Suprapubic skin (tissue), 4 donors: ENCODE results near the gene TMEM181. TPM values are rescaled to one million over a fixed set of nuclear protein-coding genes. Genes with fewer than 3 reads are reported as not detected.

ENCODE experiments used
- DNase-seq, 2 donors: peaks; one replicate each; pipeline ENCODE4 v3.0.0-alpha.2; 2019; ENCODE audit warnings: low spot score in 2 of 2
- H3K27ac ChIP-seq: fragments of 200-600 bp; sonication (generic); one replicate; pipeline ENCODE4 v1.5.1; 2019
- H3K27me3 ChIP-seq: fragments of 200-600 bp; sonication (generic); one replicate; pipeline ENCODE4 v1.5.1; 2019
- H3K36me3 ChIP-seq: fragments of 200-600 bp; sonication (generic); one replicate; pipeline ENCODE4 v1.5.1; 2019
- H3K4me1 ChIP-seq: fragments of 200-600 bp; sonication (generic); one replicate; pipeline ENCODE4 v1.5.1; 2019
- H3K4me3 ChIP-seq: fragments of 200-600 bp; sonication (generic); one replicate; pipeline ENCODE4 v1.5.1; 2019; ENCODE audit warnings: mild to moderate bottlenecking
- H3K9me3 ChIP-seq: fragments of 200-600 bp; sonication (generic); one replicate; pipeline ENCODE4 v1.5.1; 2019
- EP300 ChIP-seq: sonication (generic); formaldehyde crosslinking; IDR thresholded peaks from one replicate; pipeline ENCODE4 v1.6.1; 2017; ENCODE audit warnings: antibody characterized with exemption
- POLR2A ChIP-seq, 2 donors: fragments of 450-650 bp; IDR thresholded peaks; one replicate each; pipeline ENCODE4 v1.6.1; 2017; ENCODE audit warnings: antibody characterized with exemption in 2 of 2, mild to moderate bottlenecking in 2 of 2, moderate library complexity in 2 of 2
- POLR2AphosphoS5 ChIP-seq, 3 donors: sonication (generic); formaldehyde crosslinking; IDR thresholded peaks; one replicate each; pipeline ENCODE4 v1.6.1; 2017; ENCODE audit warnings: antibody characterized with exemption in 3 of 3
- WGBS: methylation state at CpG from one replicate; pipeline ENCODE4 v1.1.5; 2018; 5-methylcytosine and 5-hydroxymethylcytosine counted together
- total RNA-seq, 4 donors: library from RNA; depleted of rRNA; stranded (reverse); fragments of >200 nt; gene quantifications; one replicate each; pipeline ENCODE4 v1.1.0, GENCODE V29; 2016
- TF ChIP-seq, protein P1 (sequence below), 2 donors: fragments of 200-600 bp in 1 of 2; fragments of 450-650 bp in 1 of 2; sonication (generic) in 1 of 2; IDR thresholded peaks; one replicate each; pipeline ENCODE4 v1.5.1; 2016 to 2019; ENCODE audit warnings: antibody characterized with exemption in 2 of 2, mild to moderate bottlenecking in 1 of 2, moderate library complexity in 1 of 2

The TMEM181 gene
- total RNA-seq, 4 donors from 2014 or later, result 17.5 to 24.7 (median 21.7) TPM

DNA sequence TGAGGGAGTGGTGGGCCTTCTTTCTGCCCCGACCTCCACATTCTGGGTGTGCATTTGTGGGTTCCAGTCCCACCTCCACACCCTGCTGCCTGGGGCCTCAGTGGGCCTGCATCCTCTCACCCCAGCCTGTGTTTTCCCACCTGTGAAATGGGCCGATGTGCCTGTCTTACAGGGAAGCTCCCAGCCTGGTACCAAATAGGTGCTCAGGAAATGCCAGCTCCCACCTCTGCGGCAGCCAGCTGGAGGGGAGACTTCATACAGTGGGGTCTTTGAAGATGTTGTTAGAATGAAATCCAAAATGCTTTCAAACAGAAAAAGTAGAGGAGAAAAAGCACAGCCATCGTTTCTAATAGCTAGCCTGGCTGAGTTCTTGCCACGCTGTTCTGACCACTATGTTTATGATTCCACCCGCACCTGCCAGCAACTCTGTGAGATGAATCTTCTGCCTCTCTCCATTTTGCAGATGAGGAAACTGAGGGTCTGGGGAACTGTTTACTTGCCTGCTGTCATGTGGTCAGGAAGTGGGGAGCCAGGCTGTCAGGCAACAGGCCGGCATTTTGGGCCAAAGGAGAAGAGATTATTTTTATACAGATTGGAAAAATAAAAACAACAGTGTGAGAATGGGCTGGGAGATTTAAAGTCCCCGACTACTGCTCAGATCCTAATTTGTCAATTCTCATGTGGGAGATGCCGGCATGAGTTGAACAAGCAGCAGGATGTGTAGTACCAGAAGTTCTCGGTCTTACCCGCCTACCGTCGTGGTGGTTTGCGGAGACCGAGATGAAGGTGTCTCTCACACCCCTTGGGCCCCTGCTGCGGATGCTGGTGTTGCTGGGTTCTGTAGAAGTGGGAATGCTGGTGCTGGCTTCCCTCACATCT lies 4.6 kb downstream of the TMEM181 start:
- Histone ChIP-seq H3K27me3 (no peaks in the 10 kb centered on the region), H3K4me1 (peaks cover 39% of the 10 kb centered on the region), H3K36me3 (no peaks in the 10 kb centered on the region), H3K27ac (no peak overlapping the region), H3K4me3 (no peak overlapping the region), H3K9me3 (no peaks in the 10 kb centered on the region)
- no peak for TF ChIP-seq POLR2A (IDR thresholded peaks at IDR 0.05)
- TF ChIP-seq POLR2AphosphoS5 (IDR thresholded peaks at IDR 0.05), result no peak
- TF ChIP-seq, protein P1, sequence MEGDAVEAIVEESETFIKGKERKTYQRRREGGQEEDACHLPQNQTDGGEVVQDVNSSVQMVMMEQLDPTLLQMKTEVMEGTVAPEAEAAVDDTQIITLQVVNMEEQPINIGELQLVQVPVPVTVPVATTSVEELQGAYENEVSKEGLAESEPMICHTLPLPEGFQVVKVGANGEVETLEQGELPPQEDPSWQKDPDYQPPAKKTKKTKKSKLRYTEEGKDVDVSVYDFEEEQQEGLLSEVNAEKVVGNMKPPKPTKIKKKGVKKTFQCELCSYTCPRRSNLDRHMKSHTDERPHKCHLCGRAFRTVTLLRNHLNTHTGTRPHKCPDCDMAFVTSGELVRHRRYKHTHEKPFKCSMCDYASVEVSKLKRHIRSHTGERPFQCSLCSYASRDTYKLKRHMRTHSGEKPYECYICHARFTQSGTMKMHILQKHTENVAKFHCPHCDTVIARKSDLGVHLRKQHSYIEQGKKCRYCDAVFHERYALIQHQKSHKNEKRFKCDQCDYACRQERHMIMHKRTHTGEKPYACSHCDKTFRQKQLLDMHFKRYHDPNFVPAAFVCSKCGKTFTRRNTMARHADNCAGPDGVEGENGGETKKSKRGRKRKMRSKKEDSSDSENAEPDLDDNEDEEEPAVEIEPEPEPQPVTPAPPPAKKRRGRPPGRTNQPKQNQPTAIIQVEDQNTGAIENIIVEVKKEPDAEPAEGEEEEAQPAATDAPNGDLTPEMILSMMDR (IDR thresholded peaks at IDR 0.05), result no peak
- TF ChIP-seq EP300, result no peak
- no peak for DNase-seq
- 94% methylated on average over 15 of the region's 16 CpGs for WGBS

DNA sequence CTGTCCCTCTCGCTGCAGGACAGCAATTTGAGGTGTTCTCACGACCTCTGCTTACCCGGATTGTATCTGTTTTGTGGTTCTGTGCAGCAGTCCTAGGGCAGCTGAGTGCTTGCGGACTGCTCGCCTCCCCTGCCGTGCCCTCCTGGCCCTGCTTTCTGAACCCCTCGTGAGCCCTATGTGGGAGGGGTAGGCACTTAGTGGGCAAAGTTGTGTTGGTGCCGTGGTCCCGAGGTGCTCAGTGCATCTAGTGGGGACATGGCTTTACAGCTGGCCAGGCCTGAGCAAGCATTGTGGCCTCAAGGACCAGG lies 5.2 kb downstream of the TMEM181 start:
- Histone ChIP-seq H3K4me1 (peaks cover 37% of the 10 kb centered on the region), H3K4me3 (no peak overlapping the region), H3K36me3 (no peaks in the 10 kb centered on the region), H3K9me3 (no peaks in the 10 kb centered on the region), H3K27ac (no peak overlapping the region), H3K27me3 (no peaks in the 10 kb centered on the region)
- TF ChIP-seq POLR2A (IDR thresholded peaks at IDR 0.05) (no peak), POLR2AphosphoS5 (IDR thresholded peaks at IDR 0.05) (no peak), EP300 (no peak)
- TF ChIP-seq, protein P1 (IDR thresholded peaks at IDR 0.05), result no peak
- WGBS, result 91% methylated on average over 6 of the region's 9 CpGs
- no peak for DNase-seq

DNA sequence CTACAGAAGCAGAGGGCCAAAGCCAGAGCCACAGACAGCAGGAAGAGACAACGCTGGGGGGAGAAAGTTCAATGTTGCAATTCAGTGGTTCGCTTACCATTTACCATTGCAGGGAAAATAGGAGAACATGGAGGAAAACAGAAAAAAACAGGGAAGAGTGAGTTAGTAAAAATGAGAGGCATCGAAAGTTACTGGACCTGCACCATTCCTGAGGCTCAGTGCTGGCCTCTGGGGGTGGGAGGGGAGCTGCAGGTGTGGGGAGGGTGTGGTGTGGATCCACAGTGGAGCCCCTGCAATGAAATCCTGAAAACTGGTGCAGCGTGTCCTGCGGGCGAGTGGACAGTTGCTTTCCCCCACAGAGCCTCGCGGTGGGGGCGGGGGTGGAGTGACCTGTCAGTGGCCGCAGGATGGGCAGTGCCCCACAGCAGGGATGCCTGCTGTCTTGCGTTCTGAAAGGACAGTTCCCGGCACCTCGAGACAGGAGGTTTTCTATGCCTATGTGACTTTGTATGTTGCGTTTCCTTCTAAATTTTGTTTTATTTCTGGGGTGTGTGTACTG lies 5.7 kb downstream of the TMEM181 start:
- WGBS, result 83% methylated on average over 14 of the region's 14 CpGs
- no peaks in the 10 kb centered on the region for H3K27me3 ChIP-seq
- no peak for TF ChIP-seq POLR2AphosphoS5 (IDR thresholded peaks at IDR 0.05)
- TF ChIP-seq, protein P1 (IDR thresholded peaks at IDR 0.05), result no peak
- TF ChIP-seq EP300, result no peak
- no peak for TF ChIP-seq POLR2A (IDR thresholded peaks at IDR 0.05)
- H3K36me3 ChIP-seq, result no peaks in the 10 kb centered on the region
- peaks cover 36% of the 10 kb centered on the region for H3K4me1 ChIP-seq
- no peak overlapping the region for H3K27ac ChIP-seq
- no peak for DNase-seq
- no peaks in the 10 kb centered on the region for H3K9me3 ChIP-seq
- H3K4me3 ChIP-seq, result no peak overlapping the region

DNA sequence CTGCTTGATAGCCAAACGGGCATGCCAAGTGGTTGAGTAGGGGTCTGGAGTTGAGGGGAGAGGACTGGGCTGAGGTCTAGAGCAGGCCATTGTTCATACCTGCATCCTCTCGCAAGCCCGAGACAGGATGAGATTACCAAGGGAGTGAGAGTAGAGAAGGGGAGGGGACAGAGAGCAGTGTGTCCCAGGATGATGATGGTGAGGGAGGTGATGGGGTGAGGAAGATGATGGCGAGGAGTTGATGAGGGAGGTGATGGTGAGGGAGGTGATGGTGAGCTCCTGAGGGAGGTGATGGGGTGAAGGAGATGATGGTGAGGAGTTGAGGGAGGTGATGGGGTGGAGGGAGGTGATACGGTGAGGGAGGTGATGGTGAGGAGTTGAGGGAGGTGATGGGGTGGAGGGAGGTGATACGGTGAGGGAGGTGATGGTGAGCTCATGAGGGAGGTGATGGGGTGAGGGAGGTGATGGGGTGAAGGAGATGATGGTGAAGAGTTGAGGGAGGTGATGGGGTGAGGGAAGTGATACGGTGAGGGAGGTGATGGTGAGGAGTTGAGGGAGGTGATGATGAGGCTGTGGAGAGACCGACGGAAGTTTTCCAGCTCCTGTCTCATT lies 6.4 kb downstream of the TMEM181 start:
- Histone ChIP-seq H3K4me3 (no peak overlapping the region), H3K4me1 (peaks cover 29% of the 10 kb centered on the region), H3K36me3 (no peaks in the 10 kb centered on the region), H3K27ac (no peak overlapping the region), H3K27me3 (no peaks in the 10 kb centered on the region), H3K9me3 (no peaks in the 10 kb centered on the region)
- no peak for DNase-seq
- TF ChIP-seq, protein P1 (IDR thresholded peaks at IDR 0.05), result no peak
- no peak for TF ChIP-seq EP300
- TF ChIP-seq POLR2A (IDR thresholded peaks at IDR 0.05), result no peak
- TF ChIP-seq POLR2AphosphoS5 (IDR thresholded peaks at IDR 0.05), result no peak
- 93% methylated on average over 9 of the region's 9 CpGs for WGBS

DNA sequence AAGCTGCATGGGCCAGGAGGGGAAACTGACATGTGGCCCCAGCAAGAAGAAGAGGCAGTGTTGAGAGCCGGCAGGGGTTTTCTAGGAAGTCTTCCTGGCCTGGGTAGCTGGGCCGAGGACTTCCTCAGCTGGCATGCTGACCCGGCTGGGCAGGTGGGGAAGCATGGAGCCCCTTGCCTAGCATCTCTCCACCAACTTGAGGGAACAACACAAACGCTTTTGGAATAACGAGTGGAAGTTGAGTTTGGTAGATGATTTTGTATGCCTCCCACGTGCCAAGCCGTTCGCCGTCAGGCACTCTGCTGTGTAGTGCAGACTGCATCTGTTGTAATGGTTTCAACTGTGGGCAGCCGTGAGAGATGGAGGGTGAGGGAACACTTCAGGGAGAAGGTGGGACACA lies 7.3 kb downstream of the TMEM181 start:
- no peaks in the 10 kb centered on the region for H3K27me3 ChIP-seq
- TF ChIP-seq, protein P1 (IDR thresholded peaks at IDR 0.05), result no peak
- TF ChIP-seq POLR2AphosphoS5 (IDR thresholded peaks at IDR 0.05) (no peak), EP300 (no peak), POLR2A (IDR thresholded peaks at IDR 0.05) (no peak)
- WGBS, result 96% methylated on average over 10 of the region's 10 CpGs
- no peak overlapping the region for H3K27ac ChIP-seq
- no peak overlapping the region for H3K4me3 ChIP-seq
- no peaks in the 10 kb centered on the region for H3K9me3 ChIP-seq
- no peaks in the 10 kb centered on the region for H3K36me3 ChIP-seq
- DNase-seq, result no peak
- peaks cover 20% of the 10 kb centered on the region for H3K4me1 ChIP-seq
